K562 (cell line): ENCODE data around the gene HTR4. TPM values are rescaled to one million over a fixed set of nuclear protein-coding genes. Genes with fewer than 3 reads are reported as not detected.

Experiments used
- ATAC-seq: fragments of 200-7000 bp; cut with Tn5 transposase; 3 replicates; pipeline ENCODE4 v1.9.1; 2020; ENCODE audit warnings: moderate library complexity
- BruUV-seq: library from RNA; stranded (reverse); fragments of 400-500 nt; replicated peaks from 2 replicates; lab custom pipeline; 2021; lab: Mats Ljungman, UMichigan
- CTCF ChIA-PET: fragments of 300-600 bp; formaldehyde crosslinking; extraction: SDS; loops from one replicate; lab custom pipeline; 2021; ENCODE audit warnings: low intra/inter-chr PET ratio; lab: Yijun Ruan, JAX
- POLR2A ChIA-PET: fragments of 300-600, 350-650 bp; sonication (Branson Sonifier 250); formaldehyde crosslinking; extraction: SDS; loops from one replicate; lab custom pipeline; 2021; ENCODE audit warnings: antibody characterized with exemption, inconsistent platforms; lab: Yijun Ruan, JAX
- DNase-seq, 4 experiments: peaks; one replicate each; pipeline versions ENCODE4 v3.0.0 to v3.0.0-alpha.2; 2011 to 2018; ENCODE audit warnings: low spot score in 3 of 4, mixed read lengths in 3 of 4; ENCODE audit errors: extremely low read depth in 1 of 4
- FAIRE-seq: peaks from 2 replicates; lab custom pipeline; 2011; peaks lifted over from hg19 to GRCh38; lab: Jason Lieb, UNC
- H2AFZ ChIP-seq: 2 replicates; pipeline ENCODE4 v1.6.0; 2011; ENCODE audit warnings: low read depth, low read length, control low read depth, inconsistent platforms
- H3K27ac ChIP-seq: fragments of 200-600 bp; 3 replicates; pipeline ENCODE4 v1.8.0; 2011; ENCODE audit warnings: low read depth, mild to moderate bottlenecking, control low read depth, inconsistent platforms, low read length, moderate library complexity, mixed read lengths; ENCODE audit errors: extremely low read depth
- H3K27me3 ChIP-seq, 2 experiments: fragments of 300-600 bp in 1 of 2; 2 replicates in 1 of 2; 3 replicates in 1 of 2; pipeline versions ENCODE4 v1.6.0 to v1.8.0; 2011; ENCODE audit warnings: inconsistent platforms in 2 of 2, low read length in 2 of 2, mild to moderate bottlenecking in 1 of 2, mixed read lengths in 1 of 2, moderate library complexity in 1 of 2; ENCODE audit not compliant: control insufficient read depth in 2 of 2, insufficient read depth in 2 of 2
- H3K36me3 ChIP-seq: fragments of 300-600 bp; 3 replicates; pipeline ENCODE4 v1.8.0; 2011; ENCODE audit warnings: mild to moderate bottlenecking, low read length, inconsistent platforms; ENCODE audit not compliant: control insufficient read depth, insufficient read depth
- H3K4me1 ChIP-seq, 2 experiments: fragments of 200-600 bp in 1 of 2; replicated peaks in 1 of 2; 2 replicates in 1 of 2; 3 replicates in 1 of 2; pipeline versions ENCODE4 v1.5.1 to v1.8.0; 2011; ENCODE audit warnings: inconsistent platforms in 2 of 2, low read length in 2 of 2, mild to moderate bottlenecking in 1 of 2, mixed read lengths in 1 of 2, moderate library complexity in 1 of 2; ENCODE audit not compliant: control insufficient read depth in 2 of 2, insufficient read depth in 2 of 2
- H3K4me2 ChIP-seq: 2 replicates; pipeline ENCODE4 v1.6.1; 2011; ENCODE audit warnings: low read length, control low read depth, inconsistent platforms, mixed read lengths; ENCODE audit not compliant: insufficient read depth
- H3K4me3 ChIP-seq: fragments of 200-600 bp; sonication (generic), shearing (Covaris generic); 2 replicates; pipeline ENCODE4 v1.5.1; 2016; ENCODE audit warnings: control low read depth, inconsistent platforms
- H3K79me2 ChIP-seq: fragments of 200-600 bp; 3 replicates; pipeline ENCODE4 v1.8.0; 2011; ENCODE audit warnings: low read length, inconsistent platforms; ENCODE audit not compliant: control insufficient read depth, insufficient read depth
- H3K9ac ChIP-seq, 2 experiments: 2 replicates each; pipeline versions ENCODE4 v1.6.0 to v1.6.1; 2011; ENCODE audit warnings: low read depth in 2 of 2, low read length in 2 of 2, control low read depth in 1 of 2, inconsistent platforms in 1 of 2, mild to moderate bottlenecking in 1 of 2, mixed read lengths in 1 of 2; ENCODE audit not compliant: insufficient read depth in 1 of 2
- H3K9me1 ChIP-seq: one replicate; pipeline ENCODE4 v1.6.0; 2011; ENCODE audit warnings: inconsistent platforms, mild to moderate bottlenecking, low read length, moderate library complexity; ENCODE audit not compliant: control insufficient read depth, insufficient read depth
- H3K9me3 ChIP-seq: replicated peaks from 2 replicates; pipeline ENCODE4 v1.5.1; 2011; ENCODE audit warnings: low read depth, low read length, inconsistent platforms; ENCODE audit not compliant: control insufficient read depth, insufficient read depth
- H4K20me1 ChIP-seq: replicated peaks from 2 replicates; pipeline ENCODE4 v1.6.1; 2011; ENCODE audit warnings: low read length, inconsistent platforms, mixed read lengths; ENCODE audit not compliant: control insufficient read depth, insufficient read depth
- ELF2 ChIP-seq: fragments of 250-450 bp; sonication (Bioruptor Pico); IDR thresholded peaks from 2 replicates; pipeline ENCODE4 v1.5.0; 2021; ENCODE audit warnings: mild to moderate bottlenecking
- GABPA ChIP-seq: fragments of 200-800 bp; sonication (Bioruptor generic); conservative IDR thresholded peaks from 2 replicates; pipeline ENCODE4 v1.6.1; 2016; ENCODE audit warnings: low read depth, missing genetic modification characterization, missing compliant biosample characterization
- KDM2B ChIP-seq: fragments of 250-450 bp; sonication (Bioruptor Pico); IDR thresholded peaks from 2 replicates; pipeline ENCODE4 v1.8.0; 2021; ENCODE audit warnings: mild to moderate bottlenecking, moderate library complexity
- KDM4B ChIP-seq, 2 experiments: fragments of 450-650 bp in 1 of 2; sonication (generic) in 1 of 2; IDR thresholded peaks; 2 replicates each; pipeline ENCODE4 v1.6.1; 2016 to 2017; ENCODE audit warnings: borderline replicate concordance in 2 of 2, antibody characterized with exemption in 1 of 2, low read depth in 1 of 2, mild to moderate bottlenecking in 1 of 2
- TEAD4 ChIP-seq, 2 experiments: sonication (generic) in 1 of 2; formaldehyde crosslinking in 1 of 2; IDR thresholded peaks; 2 replicates each; pipeline versions ENCODE4 v1.6.1 to v1.8.0; 2012 to 2022; ENCODE audit warnings: borderline replicate concordance in 1 of 2, inconsistent platforms in 1 of 2, low read length in 1 of 2, mild to moderate bottlenecking in 1 of 2, missing genetic modification reagents in 1 of 2
- ZNF347 ChIP-seq: fragments of 450-650 bp; formaldehyde crosslinking; IDR thresholded peaks from 2 replicates; pipeline ENCODE4 v1.4.0; 2020; ENCODE audit warnings: low read depth, mild to moderate bottlenecking, moderate library complexity
- ZNF79 ChIP-seq: fragments of 250-450 bp; sonication (Bioruptor Pico); IDR thresholded peaks from 2 replicates; pipeline ENCODE4 v1.4.0; 2020; ENCODE audit warnings: low read depth, mild to moderate bottlenecking, moderate library complexity
- WGBS: fragments of 100-300 bp; shearing (Covaris generic); methylation state at CpG from one replicate; pipeline ENCODE4 v1.1.6; 2016; ENCODE audit warnings: low coverage, mixed read lengths; ENCODE audit not compliant: insufficient coverage; ENCODE audit errors: missing lambda C conversion rate; 5-methylcytosine and 5-hydroxymethylcytosine counted together
- in situ Hi-C: fragments of 300-500 bp; cut with MboI; formaldehyde crosslinking; loops from 4 replicates; pipeline ENCODE4 v1.15.0; 2018; ENCODE audit warnings: inconsistent platforms, mixed read lengths
- intact Hi-C: fragments of 100-400 bp; cut with micrococcal nuclease; formaldehyde crosslinking; loops from 2 replicates; pipeline ENCODE4 v1.14.2; 2022
- polyA plus RNA-seq, 8 experiments: library from polyadenylated mRNA; depleted of rRNA in 4 of 8; stranded (reverse) in 5 of 8; unstranded in 3 of 8; fragments of >200 nt; fragmentation: Nextera tagmentation in 2 of 8; fragmentation: Illumina TruSeq in 1 of 8; extraction: Ambion mirVana in 2 of 8; extraction: Trizol in 1 of 8; gene quantifications; 2 replicates each; pipeline versions ENCODE4 v1.2.1 to v1.2.3, GENCODE V29; 2011 to 2014; ENCODE audit warnings: inconsistent platforms in 1 of 8, missing spikeins in 1 of 8
- total RNA-seq, 7 experiments: library from RNA; depleted of rRNA in 6 of 7; stranded (reverse); fragments of >200 nt in 6 of 7; fragmentation: Illumina TruSeq in 2 of 7; extraction: Trizol in 2 of 7; gene quantifications; 2 replicates each; pipeline versions ENCODE4 v1.2.1 to v1.2.3, GENCODE V29; 2011 to 2021; ENCODE audit warnings: low replicate concordance in 1 of 7
- TF ChIP-seq, protein P1 (sequence below): fragments of 450-650 bp; formaldehyde crosslinking; IDR thresholded peaks from 2 replicates; pipeline ENCODE4 v1.4.0; 2020; ENCODE audit warnings: mild to moderate bottlenecking
- TF ChIP-seq, protein P2 (sequence below): fragments of 450-650 bp; formaldehyde crosslinking; IDR thresholded peaks from 2 replicates; pipeline ENCODE4 v1.4.0; 2022; ENCODE audit warnings: missing genetic modification characterization
- TF ChIP-seq, protein P3 (sequence below): IDR thresholded peaks from 2 replicates; pipeline ENCODE4 v1.6.1; 2011; ENCODE audit not compliant: insufficient read length; ENCODE audit errors: extremely low read depth
- TF ChIP-seq, protein P4 (sequence below): sonication (generic); formaldehyde crosslinking; IDR thresholded peaks from 2 replicates; pipeline ENCODE4 v1.8.1; 2023; ENCODE audit warnings: missing genetic modification reagents, mild to moderate bottlenecking, borderline replicate concordance
- TF ChIP-seq, protein P5 (sequence below), 3 experiments: fragments of 200-800 bp in 1 of 3; sonication (Bioruptor generic) in 1 of 3; sonication (generic) in 1 of 3; formaldehyde crosslinking in 1 of 3; IDR thresholded peaks; 2 replicates each; pipeline versions ENCODE4 v1.6.1 to v1.8.0; 2016 to 2022; ENCODE audit warnings: mild to moderate bottlenecking in 2 of 3, missing compliant biosample characterization in 2 of 3, missing genetic modification characterization in 2 of 3, missing genetic modification reagents in 1 of 3

The HTR4 gene
- total and polyA plus RNA-seq, 9 of the 15 experiments (the other 6 are each of a cell fraction or from before 2014, with no cell fraction given), result 0.13 TPM; not detected in 8

DNA sequence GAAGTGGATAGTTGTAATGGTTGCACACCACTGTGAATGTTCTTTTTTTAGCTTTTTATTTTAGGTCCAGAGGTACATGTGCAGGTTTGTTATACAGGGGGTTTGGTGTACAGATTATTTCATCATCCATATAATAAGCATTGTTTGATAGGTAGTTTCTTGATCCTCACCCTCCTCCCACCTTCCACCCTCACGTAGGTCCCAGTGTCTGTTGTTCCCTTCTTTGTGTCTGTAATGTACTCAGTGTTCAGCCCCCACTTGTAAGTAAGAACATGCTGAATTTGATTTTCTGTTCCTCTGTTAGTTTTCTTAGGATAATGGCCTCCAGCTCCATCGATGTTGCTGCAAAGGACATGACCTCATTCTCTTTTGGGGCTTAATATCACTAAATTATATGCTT is 99.7 kb downstream of the HTR4 start:
- Histone ChIP-seq H3K79me2 (no peaks in the 10 kb centered on the region), H3K27me3 (no peaks in the 10 kb centered on the region), H3K4me2 (no peak overlapping the region), H3K4me1 (no peaks in the 10 kb centered on the region; a peak in 1 of 5 replicates), H3K9me1 (no peaks in the 10 kb centered on the region), H3K9ac (no peak overlapping the region), H3K4me3 (no peak overlapping the region), H3K36me3 (no peaks in the 10 kb centered on the region), H3K9me3 (no peaks in the 10 kb centered on the region), H4K20me1 (no peaks in the 10 kb centered on the region), H2AFZ (no peak overlapping the region), H3K27ac (no peak overlapping the region)
- intact Hi-C loops, result no loop called here
- POLR2A ChIA-PET, result no interaction called here
- WGBS, result 6% methylated on average over 2 of the region's 2 CpGs
- BruUV-seq, result no TSS peak
- in situ Hi-C loops, result no loop called here
- ATAC-seq, result no peak
- no peak for FAIRE-seq
- no peak for DNase-seq
- CTCF ChIA-PET, result no interaction called here
- TF ChIP-seq TEAD4 (IDR thresholded peaks at IDR 0.05; ENCODE audit: low read length) (no peak), TEAD4 (CRISPR knock-in tag; IDR thresholded peaks at IDR 0.05; ENCODE audit: borderline replicate concordance) (no peak), KDM2B (CRISPR knock-in tag) (no peak), GABPA (no peak), ELF2 (no peak), KDM4B (IDR thresholded peaks at IDR 0.05; ENCODE audit: borderline replicate concordance in 2 of 2, low read depth in 1 of 2) (no peak), ZNF347 (CRISPR knock-in tag) (no peak), ZNF79 (CRISPR knock-in tag) (no peak)
- TF ChIP-seq, protein P1, sequence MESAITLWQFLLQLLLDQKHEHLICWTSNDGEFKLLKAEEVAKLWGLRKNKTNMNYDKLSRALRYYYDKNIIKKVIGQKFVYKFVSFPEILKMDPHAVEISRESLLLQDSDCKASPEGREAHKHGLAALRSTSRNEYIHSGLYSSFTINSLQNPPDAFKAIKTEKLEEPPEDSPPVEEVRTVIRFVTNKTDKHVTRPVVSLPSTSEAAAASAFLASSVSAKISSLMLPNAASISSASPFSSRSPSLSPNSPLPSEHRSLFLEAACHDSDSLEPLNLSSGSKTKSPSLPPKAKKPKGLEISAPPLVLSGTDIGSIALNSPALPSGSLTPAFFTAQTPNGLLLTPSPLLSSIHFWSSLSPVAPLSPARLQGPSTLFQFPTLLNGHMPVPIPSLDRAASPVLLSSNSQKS (CRISPR knock-in tag), result no peak
- TF ChIP-seq, protein P2, sequence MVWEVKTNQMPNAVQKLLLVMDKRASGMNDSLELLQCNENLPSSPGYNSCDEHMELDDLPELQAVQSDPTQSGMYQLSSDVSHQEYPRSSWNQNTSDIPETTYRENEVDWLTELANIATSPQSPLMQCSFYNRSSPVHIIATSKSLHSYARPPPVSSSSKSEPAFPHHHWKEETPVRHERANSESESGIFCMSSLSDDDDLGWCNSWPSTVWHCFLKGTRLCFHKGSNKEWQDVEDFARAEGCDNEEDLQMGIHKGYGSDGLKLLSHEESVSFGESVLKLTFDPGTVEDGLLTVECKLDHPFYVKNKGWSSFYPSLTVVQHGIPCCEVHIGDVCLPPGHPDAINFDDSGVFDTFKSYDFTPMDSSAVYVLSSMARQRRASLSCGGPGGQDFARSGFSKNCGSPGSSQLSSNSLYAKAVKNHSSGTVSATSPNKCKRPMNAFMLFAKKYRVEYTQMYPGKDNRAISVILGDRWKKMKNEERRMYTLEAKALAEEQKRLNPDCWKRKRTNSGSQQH (CRISPR knock-in tag), result no peak
- TF ChIP-seq, protein P3, sequence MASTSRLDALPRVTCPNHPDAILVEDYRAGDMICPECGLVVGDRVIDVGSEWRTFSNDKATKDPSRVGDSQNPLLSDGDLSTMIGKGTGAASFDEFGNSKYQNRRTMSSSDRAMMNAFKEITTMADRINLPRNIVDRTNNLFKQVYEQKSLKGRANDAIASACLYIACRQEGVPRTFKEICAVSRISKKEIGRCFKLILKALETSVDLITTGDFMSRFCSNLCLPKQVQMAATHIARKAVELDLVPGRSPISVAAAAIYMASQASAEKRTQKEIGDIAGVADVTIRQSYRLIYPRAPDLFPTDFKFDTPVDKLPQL, result no peak
- TF ChIP-seq, protein P4, sequence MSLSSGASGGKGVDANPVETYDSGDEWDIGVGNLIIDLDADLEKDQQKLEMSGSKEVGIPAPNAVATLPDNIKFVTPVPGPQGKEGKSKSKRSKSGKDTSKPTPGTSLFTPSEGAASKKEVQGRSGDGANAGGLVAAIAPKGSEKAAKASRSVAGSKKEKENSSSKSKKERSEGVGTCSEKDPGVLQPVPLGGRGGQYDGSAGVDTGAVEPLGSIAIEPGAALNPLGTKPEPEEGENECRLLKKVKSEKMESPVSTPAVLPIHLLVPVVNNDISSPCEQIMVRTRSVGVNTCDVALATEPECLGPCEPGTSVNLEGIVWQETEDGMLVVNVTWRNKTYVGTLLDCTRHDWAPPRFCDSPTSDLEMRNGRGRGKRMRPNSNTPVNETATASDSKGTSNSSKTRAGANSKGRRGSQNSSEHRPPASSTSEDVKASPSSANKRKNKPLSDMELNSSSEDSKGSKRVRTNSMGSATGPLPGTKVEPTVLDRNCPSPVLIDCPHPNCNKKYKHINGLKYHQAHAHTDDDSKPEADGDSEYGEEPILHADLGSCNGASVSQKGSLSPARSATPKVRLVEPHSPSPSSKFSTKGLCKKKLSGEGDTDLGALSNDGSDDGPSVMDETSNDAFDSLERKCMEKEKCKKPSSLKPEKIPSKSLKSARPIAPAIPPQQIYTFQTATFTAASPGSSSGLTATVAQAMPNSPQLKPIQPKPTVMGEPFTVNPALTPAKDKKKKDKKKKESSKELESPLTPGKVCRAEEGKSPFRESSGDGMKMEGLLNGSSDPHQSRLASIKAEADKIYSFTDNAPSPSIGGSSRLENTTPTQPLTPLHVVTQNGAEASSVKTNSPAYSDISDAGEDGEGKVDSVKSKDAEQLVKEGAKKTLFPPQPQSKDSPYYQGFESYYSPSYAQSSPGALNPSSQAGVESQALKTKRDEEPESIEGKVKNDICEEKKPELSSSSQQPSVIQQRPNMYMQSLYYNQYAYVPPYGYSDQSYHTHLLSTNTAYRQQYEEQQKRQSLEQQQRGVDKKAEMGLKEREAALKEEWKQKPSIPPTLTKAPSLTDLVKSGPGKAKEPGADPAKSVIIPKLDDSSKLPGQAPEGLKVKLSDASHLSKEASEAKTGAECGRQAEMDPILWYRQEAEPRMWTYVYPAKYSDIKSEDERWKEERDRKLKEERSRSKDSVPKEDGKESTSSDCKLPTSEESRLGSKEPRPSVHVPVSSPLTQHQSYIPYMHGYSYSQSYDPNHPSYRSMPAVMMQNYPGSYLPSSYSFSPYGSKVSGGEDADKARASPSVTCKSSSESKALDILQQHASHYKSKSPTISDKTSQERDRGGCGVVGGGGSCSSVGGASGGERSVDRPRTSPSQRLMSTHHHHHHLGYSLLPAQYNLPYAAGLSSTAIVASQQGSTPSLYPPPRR, result no peak
- TF ChIP-seq, protein P5, sequence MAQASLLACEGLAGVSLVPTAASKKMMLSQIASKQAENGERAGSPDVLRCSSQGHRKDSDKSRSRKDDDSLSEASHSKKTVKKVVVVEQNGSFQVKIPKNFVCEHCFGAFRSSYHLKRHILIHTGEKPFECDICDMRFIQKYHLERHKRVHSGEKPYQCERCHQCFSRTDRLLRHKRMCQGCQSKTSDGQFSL (CRISPR knock-in tag; IDR thresholded peaks at IDR 0.05), result no peak
- TF ChIP-seq, protein P5 (tag; IDR thresholded peaks at IDR 0.05), result no peak
